SU-DHL-6 (cell line): Measurements from ENCODE around the gene MUC13.

Source experiments
- CTCF ChIP-seq: fragments of 200-600 bp; sonication (generic); IDR thresholded peaks from one replicate; pipeline ENCODE4 v1.5.1; 2017; ENCODE audit warnings: antibody characterized with exemption, mild to moderate bottlenecking, low read length, moderate library complexity; ENCODE audit not compliant: insufficient read depth, poor library complexity, severe bottlenecking
- EZH2phosphoT487 ChIP-seq: fragments of 200-600 bp; sonication (generic), shearing (Covaris generic); conservative IDR thresholded peaks from 2 replicates; pipeline ENCODE4 v1.6.1; 2018; ENCODE audit warnings: mild to moderate bottlenecking, antibody characterized with exemption, low read length, moderate library complexity, mixed read lengths

DNA sequence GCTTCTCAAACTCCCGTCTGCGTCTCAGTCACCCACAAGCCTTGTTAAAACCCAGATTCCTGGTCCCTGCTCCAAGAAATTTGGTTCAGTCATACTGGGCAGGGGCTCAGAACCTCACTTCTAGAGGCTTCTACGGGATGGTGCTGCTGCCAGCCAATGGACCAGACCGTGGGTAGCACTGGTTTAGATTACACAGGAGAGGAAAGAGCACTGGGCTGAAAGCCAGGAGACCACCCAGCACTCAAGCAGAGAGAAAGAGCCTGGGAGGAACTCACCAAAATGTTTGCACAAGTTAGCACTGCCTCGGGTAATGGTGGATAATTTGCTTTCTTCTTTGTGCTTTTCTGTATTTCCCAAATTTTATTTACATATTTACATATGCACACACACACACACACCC, 46.9 kb upstream of the MUC13 start:
- TF ChIP-seq CTCF (no peak), EZH2phosphoT487 (no peak)
